MG63 (cell line): ENCODE data around the gene IGF1R. TPM values are rescaled to one million over a fixed set of nuclear protein-coding genes. Genes with fewer than 3 reads are reported as not detected.
A peak's percentile ranks its signal among the peaks of the same experiment; 100 is the strongest.

Experiments
- DNase-seq: peaks from one replicate; pipeline ENCODE4 v3.0.0-alpha.2; 2020
- H3K27me3 ChIP-seq: fragments of 250-450 bp; sonication (Bioruptor Pico); 2 replicates; pipeline ENCODE4 v1.5.1; 2020; ENCODE audit warnings: mild to moderate bottlenecking, moderate library complexity
- H3K36me3 ChIP-seq: fragments of 250-450 bp; sonication (Bioruptor Pico); 2 replicates; pipeline ENCODE4 v1.5.1; 2020; ENCODE audit warnings: mild to moderate bottlenecking, moderate library complexity
- H3K4me3 ChIP-seq: fragments of 250-450 bp; sonication (Bioruptor Pico); 2 replicates; pipeline ENCODE4 v1.5.1; 2020; ENCODE audit warnings: mild to moderate bottlenecking, moderate library complexity
- H3K9me3 ChIP-seq: fragments of 250-450 bp; sonication (Bioruptor Pico); 2 replicates; pipeline ENCODE4 v1.5.1; 2020; ENCODE audit warnings: mild to moderate bottlenecking, moderate library complexity
- total RNA-seq: library from RNA; depleted of rRNA; stranded (reverse); fragments of >200 nt; shearing (Covaris generic); gene quantifications from 2 replicates; pipeline ENCODE4 v1.2.3, GENCODE V29; 2014; ENCODE audit warnings: low replicate concordance

IGF1R gene
- total RNA-seq, 1 experiment from 2014 or later, result 2.5 TPM

DNA sequence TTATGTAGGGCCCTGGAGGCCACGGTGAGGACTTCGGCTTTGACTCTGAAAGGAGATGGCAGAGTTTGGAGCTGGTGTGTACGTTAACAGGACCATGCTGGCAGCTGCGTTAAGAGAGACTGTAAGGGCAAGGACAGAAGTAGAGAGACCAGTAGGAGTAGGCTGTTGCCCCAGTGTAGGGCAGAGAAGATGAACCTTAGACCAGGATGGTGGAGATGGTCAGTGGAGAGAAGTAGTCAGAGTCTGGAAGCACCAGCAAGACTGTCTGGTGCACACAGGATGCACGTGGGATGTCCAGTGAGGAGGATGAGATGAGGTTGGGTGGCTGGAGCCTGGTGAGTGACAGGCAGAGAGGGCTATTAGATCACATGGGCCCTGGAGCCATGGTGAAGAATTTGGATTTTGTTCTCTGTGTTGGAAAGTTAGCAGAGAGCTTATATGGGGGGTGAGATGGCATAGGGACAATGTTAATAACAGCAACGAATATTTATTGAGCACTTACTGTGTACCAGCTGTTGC lies 150.1 kb downstream of the IGF1R start:
- Histone ChIP-seq H3K36me3 (no peaks in the 10 kb centered on the region), H3K4me3 (no peak overlapping the region), H3K27me3 (no peaks in the 10 kb centered on the region), H3K9me3 (no peaks in the 10 kb centered on the region)
- DNase-seq, result no peak

DNA sequence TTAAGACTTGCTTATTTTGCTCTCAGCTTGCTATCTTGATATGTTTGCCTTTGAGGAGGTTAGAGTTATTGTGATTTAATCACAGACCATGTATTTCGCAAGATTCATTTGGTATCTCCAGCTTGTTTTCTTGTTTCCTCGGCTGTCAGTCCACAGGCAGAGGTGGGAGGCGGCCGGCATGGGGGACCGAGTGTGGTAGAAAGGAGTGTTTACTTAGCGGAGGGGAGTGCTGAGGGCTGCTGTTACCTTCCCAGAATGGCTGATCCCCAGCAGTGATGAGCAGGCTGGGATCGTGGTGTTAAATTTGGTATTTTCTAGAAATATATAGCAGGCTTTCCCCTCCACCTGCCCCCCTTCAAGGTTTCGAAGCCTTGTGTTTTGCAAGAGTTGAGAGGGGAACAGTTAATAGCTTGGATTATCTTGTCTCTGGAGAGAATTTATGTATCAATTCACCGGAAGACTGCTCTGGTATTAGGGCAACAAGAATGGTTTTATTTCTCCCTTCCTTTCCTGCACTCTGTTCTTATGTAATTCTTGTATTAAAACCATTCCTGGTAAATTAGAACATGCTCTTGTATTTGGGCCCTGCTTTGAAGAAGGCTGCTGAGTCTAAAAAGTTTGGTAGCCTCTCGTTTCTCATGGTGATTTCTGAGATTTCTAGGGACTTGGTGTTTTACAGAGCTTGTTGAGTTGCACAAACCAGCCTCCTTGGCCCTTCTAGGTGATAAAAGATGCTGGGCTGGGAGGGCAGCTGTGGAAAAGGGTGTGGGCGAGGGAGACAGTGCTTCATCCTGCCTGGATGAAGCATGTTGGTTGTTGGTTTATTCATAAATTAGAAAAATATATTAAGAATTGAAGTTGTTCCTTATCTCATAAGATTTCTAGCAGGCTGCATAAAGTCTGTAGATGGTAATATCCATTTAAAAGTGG lies 151.4 kb downstream of the IGF1R start:
- Histone ChIP-seq H3K9me3 (no peaks in the 10 kb centered on the region), H3K27me3 (no peaks in the 10 kb centered on the region), H3K36me3 (no peaks in the 10 kb centered on the region), H3K4me3 (no peak overlapping the region)
- no peak for DNase-seq

DNA sequence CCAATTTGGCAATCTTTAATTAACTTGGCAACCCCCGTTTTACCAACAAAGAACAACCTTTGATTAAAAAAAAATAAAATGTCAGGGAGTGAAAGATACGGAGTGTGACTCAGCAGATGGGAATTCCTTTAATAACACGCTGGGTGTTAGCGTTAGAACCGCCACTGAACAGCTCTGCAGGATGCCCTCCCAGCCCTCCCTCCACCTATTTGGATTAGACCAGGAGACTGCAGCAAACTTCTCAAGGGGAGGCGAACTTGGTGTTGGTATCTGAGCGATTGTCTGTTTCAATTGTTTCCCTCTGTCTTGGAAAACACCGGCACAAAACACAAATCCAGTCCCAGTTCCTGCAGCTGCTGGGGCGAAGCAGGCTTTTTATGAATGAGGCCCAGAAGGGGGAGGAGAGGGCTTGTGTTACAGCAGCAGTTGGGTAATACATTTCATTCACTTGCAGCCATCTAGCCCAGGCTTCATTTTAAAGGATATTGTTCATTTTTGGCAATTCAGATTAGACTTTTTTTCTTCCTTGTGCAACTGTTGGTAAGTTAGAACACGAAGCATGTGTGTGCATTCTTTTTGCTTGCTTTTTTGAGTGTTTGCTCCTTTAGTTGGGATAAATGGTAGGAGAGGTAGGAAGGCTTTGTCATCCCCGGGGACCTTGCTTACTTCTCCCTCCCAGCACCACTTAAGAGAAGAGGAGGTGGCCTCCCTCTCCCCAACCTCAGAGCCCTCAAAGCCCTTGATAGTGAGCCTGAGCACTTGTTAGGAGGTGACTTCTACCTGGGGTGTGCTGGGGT lies 152.3 kb downstream of the IGF1R start:
- Histone ChIP-seq H3K9me3 (no peaks in the 10 kb centered on the region), H3K4me3 (no peak overlapping the region), H3K36me3 (no peaks in the 10 kb centered on the region), H3K27me3 (no peaks in the 10 kb centered on the region)
- peak; percentile 76 for DNase-seq

DNA sequence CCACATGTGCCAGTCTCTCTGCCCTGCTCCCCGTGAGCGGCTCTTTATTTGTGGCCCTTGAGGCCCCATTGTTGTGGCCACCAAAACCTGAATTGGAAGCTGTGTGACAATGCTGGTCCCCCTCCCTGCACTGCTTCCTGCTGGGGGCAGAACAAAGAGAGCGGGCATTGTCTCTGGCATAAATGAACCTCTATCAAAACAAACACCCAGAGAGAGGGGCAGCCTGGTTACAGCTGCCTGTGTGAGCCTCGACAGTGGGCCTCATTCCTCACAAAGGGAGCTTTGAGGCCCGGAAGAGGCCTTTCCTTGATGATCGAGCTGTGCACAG lies 152.9 kb downstream of the IGF1R start:
- no peak overlapping the region for H3K4me3 ChIP-seq
- H3K27me3 ChIP-seq, result no peaks in the 10 kb centered on the region
- no peaks in the 10 kb centered on the region for H3K9me3 ChIP-seq
- DNase-seq, result no peak
- H3K36me3 ChIP-seq, result no peaks in the 10 kb centered on the region

DNA sequence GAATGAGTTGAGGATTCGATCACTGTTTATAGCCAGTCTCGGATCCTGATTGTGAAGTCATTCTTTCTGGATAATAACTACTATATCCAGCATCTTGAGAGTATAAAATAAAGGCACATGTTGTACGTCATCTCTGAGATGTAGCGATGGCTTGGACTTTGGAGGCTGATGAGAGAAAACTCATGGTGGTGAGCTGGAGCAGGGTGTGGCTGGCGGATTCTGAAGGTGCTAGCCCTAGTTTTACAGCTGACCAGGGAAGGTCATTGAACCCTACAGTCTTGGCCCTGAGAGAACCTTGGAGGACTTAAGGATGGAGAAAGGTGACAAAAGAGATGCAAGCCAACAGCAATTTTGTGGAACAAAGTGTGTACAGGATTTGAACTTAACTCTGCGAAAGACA lies 153.8 kb downstream of the IGF1R start:
- no peaks in the 10 kb centered on the region for H3K27me3 ChIP-seq
- H3K4me3 ChIP-seq, result no peak overlapping the region
- no peaks in the 10 kb centered on the region for H3K36me3 ChIP-seq
- no peak for DNase-seq
- H3K9me3 ChIP-seq, result no peaks in the 10 kb centered on the region

- DNase-seq, result peak; percentile 47
- no peaks in the 10 kb centered on the region for H3K9me3 ChIP-seq
- H3K4me3 ChIP-seq, result no peak overlapping the region
- no peaks in the 10 kb centered on the region for H3K27me3 ChIP-seq
- H3K36me3 ChIP-seq, result no peaks in the 10 kb centered on the region
These were observed 155.1 kb downstream of the IGF1R start for GRCh38 chr15:98803228-98804056.

DNA sequence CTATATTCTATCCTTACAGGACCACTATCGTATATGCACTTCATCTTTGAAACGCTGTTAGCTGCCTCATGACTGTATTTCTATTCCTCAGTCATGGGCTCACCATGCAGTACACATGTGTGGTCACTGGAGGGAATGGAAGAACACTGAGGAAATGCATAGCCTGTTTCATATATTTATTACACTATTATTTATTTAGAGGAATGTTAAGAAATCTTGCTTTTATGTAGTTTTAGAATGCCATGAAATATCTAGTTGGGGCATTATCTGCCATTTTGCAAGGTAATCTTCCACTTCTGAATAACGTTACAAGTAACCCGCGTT lies 155.7 kb downstream of the IGF1R start:
- DNase-seq, result no peak
- Histone ChIP-seq H3K4me3 (no peak overlapping the region), H3K27me3 (no peaks in the 10 kb centered on the region), H3K9me3 (no peaks in the 10 kb centered on the region), H3K36me3 (no peaks in the 10 kb centered on the region)

GRCh38 chr15:98805434-98806274 lies 157.3 kb downstream of the IGF1R start:
- H3K9me3 ChIP-seq, result no peaks in the 10 kb centered on the region
- no peaks in the 10 kb centered on the region for H3K36me3 ChIP-seq
- no peak for DNase-seq
- H3K4me3 ChIP-seq, result no peak overlapping the region
- H3K27me3 ChIP-seq, result no peaks in the 10 kb centered on the region

GRCh38 chr15:98806275-98806895 lies 158.0 kb downstream of the IGF1R start:
- H3K9me3 ChIP-seq, result no peaks in the 10 kb centered on the region
- no peaks in the 10 kb centered on the region for H3K36me3 ChIP-seq
- H3K27me3 ChIP-seq, result no peaks in the 10 kb centered on the region
- no peak for DNase-seq
- no peak overlapping the region for H3K4me3 ChIP-seq

- no peak for DNase-seq
These were observed 158.9 kb downstream of the IGF1R start for GRCh38 chr15:98807262-98807661.

GRCh38 chr15:98809273-98809672 lies 160.9 kb downstream of the IGF1R start:
- Histone ChIP-seq H3K36me3 (no peaks in the 10 kb centered on the region), H3K9me3 (no peaks in the 10 kb centered on the region), H3K27me3 (no peaks in the 10 kb centered on the region), H3K4me3 (no peak overlapping the region)
- DNase-seq, result peak; percentile 75

More at GRCh38 chr15:98807262-98807661, 158.9 kb downstream of the IGF1R start:
- Histone ChIP-seq H3K4me3 (no peak overlapping the region), H3K36me3 (no peaks in the 10 kb centered on the region), H3K9me3 (no peaks in the 10 kb centered on the region), H3K27me3 (no peaks in the 10 kb centered on the region)

DNA sequence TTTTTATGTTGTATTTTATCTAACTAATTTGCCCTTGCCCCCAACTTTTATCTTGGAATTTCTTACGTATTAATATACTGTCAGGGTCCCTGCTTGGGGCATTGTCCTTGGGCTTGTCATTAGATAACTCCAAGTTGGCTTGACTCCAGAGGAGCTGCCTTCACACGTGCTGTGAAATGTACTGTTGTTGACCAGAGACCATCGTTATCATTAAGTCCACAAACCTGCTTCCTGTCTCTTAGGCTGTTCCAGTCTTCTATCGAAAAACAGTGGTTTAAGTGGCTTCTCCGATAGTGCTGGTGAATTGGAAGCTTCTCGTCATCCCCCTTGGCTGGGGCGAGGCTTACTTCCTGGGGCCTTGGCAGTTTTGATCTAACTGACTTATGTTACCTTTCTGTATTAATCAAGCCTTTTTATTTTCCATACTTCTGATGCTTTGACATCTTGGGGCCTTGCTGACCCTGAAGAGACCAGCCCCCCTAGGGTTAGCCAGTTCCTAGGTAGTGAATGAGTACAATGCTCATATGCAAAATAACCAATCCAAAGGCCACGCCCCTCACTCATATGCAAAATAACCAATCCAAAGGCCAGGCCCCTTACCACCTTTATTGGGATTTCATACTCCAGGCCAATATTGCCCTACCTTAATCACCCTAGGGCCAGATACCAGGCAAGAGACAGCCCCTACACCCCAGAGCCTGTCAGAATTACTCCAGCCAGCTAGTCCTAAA lies 164.5 kb downstream of the IGF1R start:
- DNase-seq, result no peak
- no peak overlapping the region for H3K4me3 ChIP-seq
- H3K36me3 ChIP-seq, result no peaks in the 10 kb centered on the region

DNA sequence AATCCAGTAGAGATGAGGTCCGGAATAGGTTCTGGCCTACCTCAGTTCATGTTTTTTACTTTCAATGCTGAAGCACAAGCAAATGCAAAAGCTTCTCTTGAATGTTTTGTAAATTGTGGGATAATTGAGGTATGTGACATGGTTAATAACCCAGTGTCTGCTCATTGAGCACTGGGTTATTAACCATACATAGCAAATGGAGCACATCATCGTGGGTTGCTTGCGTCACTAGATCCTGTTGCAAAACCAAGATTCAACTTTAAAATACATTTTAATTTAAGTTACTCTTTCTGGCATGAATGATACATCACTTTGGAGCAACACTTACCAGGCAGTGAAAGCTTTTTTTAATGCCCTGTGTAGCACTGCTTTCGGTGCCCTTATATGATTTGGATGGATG lies 165.6 kb downstream of the IGF1R start:
- DNase-seq, result no peak
- no peaks in the 10 kb centered on the region for H3K36me3 ChIP-seq
- H3K4me3 ChIP-seq, result no peak overlapping the region
- no peaks in the 10 kb centered on the region for H3K27me3 ChIP-seq
- no peaks in the 10 kb centered on the region for H3K9me3 ChIP-seq

More for the DNA sequence above, 164.5 kb downstream of the IGF1R start:
- Histone ChIP-seq H3K9me3 (no peaks in the 10 kb centered on the region), H3K27me3 (no peaks in the 10 kb centered on the region)

GRCh38 chr15:98815207-98815606 lies 166.9 kb downstream of the IGF1R start:
- H3K9me3 ChIP-seq, result no peaks in the 10 kb centered on the region
- DNase-seq, result no peak
- H3K27me3 ChIP-seq, result no peaks in the 10 kb centered on the region

DNA sequence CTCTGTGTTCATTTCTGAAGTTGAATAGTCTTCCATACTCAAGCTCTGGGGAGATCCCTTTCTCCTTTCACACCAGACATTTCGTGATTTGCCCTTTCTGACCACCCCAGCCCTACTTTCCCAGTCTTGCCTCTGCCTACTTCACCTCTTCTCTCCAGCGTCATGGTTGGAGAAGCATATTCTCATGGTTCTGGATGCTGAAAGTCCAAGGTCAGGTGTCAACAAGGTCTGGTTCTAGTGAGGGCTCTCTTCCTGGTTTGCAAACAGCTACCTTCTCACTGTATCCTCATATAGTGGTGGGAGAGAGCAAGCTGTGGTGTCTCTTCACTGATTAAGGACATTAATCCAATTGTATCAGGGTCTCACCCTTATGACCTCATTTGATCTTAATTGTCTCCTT lies 169.4 kb downstream of the IGF1R start:
- Histone ChIP-seq H3K36me3 (no peaks in the 10 kb centered on the region), H3K9me3 (no peaks in the 10 kb centered on the region), H3K27me3 (no peaks in the 10 kb centered on the region), H3K4me3 (no peak overlapping the region)
- no peak for DNase-seq

More at GRCh38 chr15:98815207-98815606, 166.9 kb downstream of the IGF1R start:
- H3K4me3 ChIP-seq, result no peak overlapping the region
- H3K36me3 ChIP-seq, result no peaks in the 10 kb centered on the region
